SK-N-MC (cell line): ENCODE data around the gene MRTO4.

Experiments used
- EZH2 ChIP-seq: fragments of 200-600 bp; sonication (generic); IDR thresholded peaks from one replicate; pipeline ENCODE4 v1.6.1; 2017; ENCODE audit warnings: antibody characterized with exemption
- FOXP2 ChIP-seq: optimal IDR thresholded peaks from 2 replicates; pipeline ENCODE3; 2011; ENCODE audit warnings: mild to moderate bottlenecking, moderate library complexity; ENCODE audit not compliant: insufficient read depth; ENCODE audit errors: extremely low read length, control extremely low read depth
- POLR2AphosphoS5 ChIP-seq: IDR thresholded peaks from 2 replicates; pipeline ENCODE4 v1.6.1; 2012; ENCODE audit warnings: mild to moderate bottlenecking, low read depth, low read length, borderline replicate concordance

DNA sequence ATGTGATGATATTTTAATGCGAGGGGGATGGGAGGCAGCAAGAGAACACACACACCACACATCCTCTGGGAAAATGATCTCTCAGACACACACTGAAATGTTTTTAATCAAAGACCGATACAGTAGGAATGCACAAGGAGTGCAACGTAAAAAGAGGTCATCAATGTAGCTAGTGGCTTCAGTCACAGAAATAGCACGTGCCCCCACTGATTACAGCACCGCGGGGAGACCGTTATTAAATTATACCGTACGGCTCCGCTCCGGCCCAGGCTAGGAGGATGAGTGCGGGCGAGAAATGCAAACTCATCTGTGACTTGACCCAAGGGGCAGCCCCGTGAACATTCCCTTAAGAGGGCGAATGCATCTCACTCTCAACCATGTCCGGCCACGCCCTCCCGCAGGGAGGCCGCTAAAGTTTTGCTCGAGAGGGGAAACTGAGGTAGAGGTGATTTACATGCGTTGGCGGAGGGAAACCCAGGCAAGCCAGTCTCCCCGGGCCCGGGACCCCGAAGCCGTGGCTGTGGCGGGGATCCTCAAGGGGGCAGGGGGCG, 42.1 kb upstream of the MRTO4 start:
- TF ChIP-seq EZH2 (no peak), POLR2AphosphoS5 (no peak), FOXP2 (no peak)
